ENCODE measurements around the gene CACNA1F. TPM values are rescaled to one million over a fixed set of nuclear protein-coding genes. Genes with fewer than 3 reads are reported as not detected.
A peak's percentile ranks its signal among the peaks of the same experiment; 100 is the strongest.
"Not testable (repeated sequence)": the region's sequence is repeated elsewhere in the genome, so short reads cannot be mapped to it uniquely, and the experiment has no call there.

CACNA1F gene
- total and polyA plus RNA-seq, 8 donors, result 0.06 to 6.1 (median 0.27) TPM; not detected in 2

- Histone ChIP-seq H3K4me1 (peaks cover 4 to 47% (median 27%) of the 10 kb centered on the region in 4 donors), H3K9me3 (peaks cover 0 to 11% (median 2%) of the 10 kb centered on the region in 4 donors), H3K27ac (peak overlapping the region in 1 of 5 donors; percentile 77), H3K4me3 (no peak overlapping the region), H3K27me3 (no peaks in the 10 kb centered on the region), H3K36me3 (peaks cover 0 to 57% (median 51%) of the 10 kb centered on the region in 4 donors)
- TF ChIP-seq POLR2AphosphoS5 (IDR thresholded peaks at IDR 0.05) (no peak), CTCF (IDR thresholded peaks at IDR 0.05) (no peak), POLR2A (IDR thresholded peaks at IDR 0.05) (no peak), EP300 (IDR thresholded peaks at IDR 0.05) (no peak)
- 87 to 95% (median 88%) methylated on average over 18 to 43 of the region's 43 CpGs for WGBS, 5 donors
- intact Hi-C loops (cut with DNase I; ENCODE audit: low total_unique reads), result no loop called here
- no peak for DNase-seq
Observed at GRCh38 chrX:49175435-49176274, 57.5 kb downstream of the CACNA1F start.

GRCh38 chrX:49174723-49175122 is 58.4 kb downstream of the CACNA1F start:
- Histone ChIP-seq H3K4me3 (no peak overlapping the region), H3K36me3 (peaks cover 0 to 54% (median 46%) of the 10 kb centered on the region in 4 donors), H3K4me1 (peaks cover 4 to 47% (median 27%) of the 10 kb centered on the region in 4 donors), H3K27me3 (no peaks in the 10 kb centered on the region), H3K27ac (no peak overlapping the region), H3K9me3 (peaks cover 0 to 14% (median 2%) of the 10 kb centered on the region in 4 donors)
- no peak for DNase-seq
- intact Hi-C loops (cut with DNase I; ENCODE audit: low total_unique reads), result no loop called here
- 31 to 59% (median 47%) methylated on average over 3 of the region's 3 CpGs for WGBS, 5 donors
- TF ChIP-seq POLR2AphosphoS5 (IDR thresholded peaks at IDR 0.05) (no peak), POLR2A (IDR thresholded peaks at IDR 0.05) (no peak), CTCF (IDR thresholded peaks at IDR 0.05) (no peak), EP300 (IDR thresholded peaks at IDR 0.05) (no peak)

- peak overlapping the region in 4 of 5 donors; percentile 83 to 92 (median 88) for H3K27ac ChIP-seq
- DNase-seq; H3K27me3 ChIP-seq; H3K9me3 ChIP-seq; intact Hi-C loops (cut with DNase I; ENCODE audit: low total_unique reads): not testable (repeated sequence)
- H3K36me3 ChIP-seq, result peaks cover 0 to 43% (median 35%) of the 10 kb centered on the region in 4 donors
- H3K4me3 ChIP-seq, result peak overlapping the region in 1 of 4 donors; percentile 66
- H3K4me1 ChIP-seq, result peaks cover 4 to 48% (median 27%) of the 10 kb centered on the region in 4 donors
- 73 to 95% (median 92%) methylated on average over 3 to 8 of the region's 8 CpGs for WGBS, 5 donors
Observed at GRCh38 chrX:49173544-49173943, 59.6 kb downstream of the CACNA1F start.

- intact Hi-C loops (cut with DNase I; ENCODE audit: low total_unique reads), result no loop called here
- TF ChIP-seq POLR2AphosphoS5 (IDR thresholded peaks at IDR 0.05), result peak in 1 of 3 donors; percentile 49
- no peak for TF ChIP-seq EP300 (IDR thresholded peaks at IDR 0.05)
- no peaks in the 10 kb centered on the region for H3K27me3 ChIP-seq
- peak overlapping the region; percentile 52 to 66 (median 58) for H3K4me3 ChIP-seq
- peak overlapping the region; percentile 75 to 92 (median 87) for H3K27ac ChIP-seq
- 0 to 53% (median 1%) methylated on average over 7 to 35 of the region's 37 CpGs for WGBS, 5 donors
- peaks cover 0 to 34% (median 26%) of the 10 kb centered on the region in 4 donors for H3K36me3 ChIP-seq
- peaks cover 0 to 9% (median 2%) of the 10 kb centered on the region in 4 donors for H3K9me3 ChIP-seq
- DNase-seq, result peak; percentile 74 to 86
- H3K4me1 ChIP-seq, result peaks cover 4 to 52% (median 35%) of the 10 kb centered on the region in 4 donors
Observed at GRCh38 chrX:49172280-49172780, 60.8 kb downstream of the CACNA1F start.

GRCh38 chrX:49171752-49172279 is 61.3 kb downstream of the CACNA1F start, which contains the start of gene PLP2:
Gene PLP2 (plus strand): TSS chrX:49171898. CDS start chrX:49172001, 103 bp downstream.
- 0 to 48% (median 7%) methylated on average over 20 to 46 of the region's 46 CpGs for WGBS, 5 donors
- peak within 1 kb of the TSS; percentile 52 to 66 (median 58) for H3K4me3 ChIP-seq
- intact Hi-C loops (cut with DNase I; ENCODE audit: low total_unique reads), result no loop called here
- peaks cover 0 to 9% (median 2%) of the 10 kb centered on the region in 4 donors for H3K9me3 ChIP-seq
- TF ChIP-seq CTCF (IDR thresholded peaks at IDR 0.05) (no peak), POLR2AphosphoS5 (IDR thresholded peaks at IDR 0.05) (peak in 2 of 3 donors; percentile 73 to 78), EP300 (IDR thresholded peaks at IDR 0.05) (no peak), POLR2A (IDR thresholded peaks at IDR 0.05) (no peak)
- peaks cover 0 to 34% (median 26%) of the 10 kb centered on the region in 4 donors for H3K36me3 ChIP-seq
- H3K4me1 ChIP-seq, result peaks cover 4 to 50% (median 32%) of the 10 kb centered on the region in 4 donors
- H3K27me3 ChIP-seq, result no peaks in the 10 kb centered on the region
- DNase-seq, result peak; percentile 58 to 83
- peak within 1 kb of the TSS; percentile 75 to 92 (median 87) for H3K27ac ChIP-seq

Measured in stomach (tissue), 9 donors.